Pancreas (tissue), 10 donors: ENCODE results near the gene KCNF1. TPM values are rescaled to one million over a fixed set of nuclear protein-coding genes. Genes with fewer than 3 reads are reported as not detected.

ENCODE experiments used
- ATAC-seq, 4 donors: fragments of 200-7000 bp; cut with Tn5 transposase; one replicate each; pipeline versions ENCODE4 v1.8.0 to v1.9.1; 2020; ENCODE audit warnings: mild to moderate bottlenecking in 4 of 4, moderate library complexity in 4 of 4
- DNase-seq, 6 donors: peaks; one replicate each; pipeline ENCODE4 v3.0.0-alpha.2; 2020
- FAIRE-seq: peaks from 2 replicates; lab custom pipeline; 2012; peaks lifted over from hg19 to GRCh38; lab: Jason Lieb, UNC
- H3K27ac ChIP-seq, 4 donors: fragments of 200-600 bp; sonication (generic); 1 replicate in 3 of 4; 2 replicates in 1 of 4; pipeline versions ENCODE4 v1.5.0 to v1.8.0; 2020
- H3K27me3 ChIP-seq, 4 donors: fragments of 200-600 bp; one replicate each; pipeline ENCODE4 v1.8.0; 2021
- H3K36me3 ChIP-seq, 3 donors: fragments of 200-600 bp; sonication (generic) in 1 of 3; one replicate each; pipeline versions ENCODE4 v1.5.0 to v1.8.0; 2020 to 2021
- H3K4me1 ChIP-seq, 3 donors: fragments of 200-600 bp; one replicate each; pipeline ENCODE4 v1.8.0; 2021
- H3K4me3 ChIP-seq, 4 donors: fragments of 200-600 bp; sonication (generic) in 2 of 4; one replicate each; pipeline versions ENCODE4 v1.5.0 to v1.8.0; 2020 to 2021
- H3K9me3 ChIP-seq, 4 donors: fragments of 200-600 bp; one replicate each; pipeline ENCODE4 v1.8.0; 2021
- CTCF ChIP-seq, 4 donors: fragments of 200-600 bp; sonication (generic) in 3 of 4; IDR thresholded peaks; one replicate each; pipeline versions ENCODE4 v1.5.0 to v1.8.0; 2021; ENCODE audit warnings: antibody characterized with exemption in 4 of 4
- WGBS, 2 donors: extraction: QIAGEN DNeasy Blood & Tissue Kit; methylation state at CpG; one replicate each; pipeline ENCODE4 v1.1.7; 2013; 5-methylcytosine and 5-hydroxymethylcytosine counted together
- intact Hi-C, 3 donors: fragments of 100-400 bp; cut with DNase I; formaldehyde crosslinking; loops; one replicate each; pipeline versions ENCODE4 v1.11.1 to v1.14.2; 2022
- polyA plus RNA-seq, 2 donors: library from polyadenylated mRNA; stranded (reverse); fragments of 200-250 nt; gene quantifications; one replicate each; pipeline ENCODE4 v1.2.3, GENCODE V29; 2013
- total RNA-seq, 6 donors: library from RNA; stranded (reverse); fragmentation: NEBNext Ultra II Directional in 4 of 6; extraction: Animal tissue kit (Norgen Biotek cat#: 25700) in 4 of 6; gene quantifications; one replicate each; pipeline versions ENCODE4 v1.2.1 to v1.2.4, GENCODE V29; 2021 to 2023
- donor health status: healthy with polysubstance abuse.
- donor health status: DM: no; HTN: no; CAD: no; lungs with moderate emphysema.
- donor health status: DM: no; HTN: no; CAD: no.
- donor health status: control.
- donor health status: control.
- donor health status: Bipolar disorder and iron deficiency.
- donor health status: DM: yes; HTN: yes; CAD: no.
- donor health status: DM: no; HTN: no; CAD: no.
- donor health status: DM: no; HTN: no; CAD: no.
- donor health status: DM: yes; HTN: yes; CAD: no.

Gene KCNF1
- total and polyA plus RNA-seq, 8 donors: 0.08 to 15.8 (median 0.52) TPM

GRCh38 chr2:10905006-10905861, 6.5 kb upstream of the KCNF1 start:
- FAIRE-seq: no peak
- H3K36me3 ChIP-seq: no peaks in the 10 kb centered on the region
- intact Hi-C loops: no loop called here
- H3K4me3 ChIP-seq: no peak overlapping the region
- no peaks in the 10 kb centered on the region for H3K9me3 ChIP-seq
- H3K4me1 ChIP-seq: no peaks in the 10 kb centered on the region
- no peaks in the 10 kb centered on the region for H3K27me3 ChIP-seq
- no peak for TF ChIP-seq CTCF (IDR thresholded peaks at IDR 0.05)
- WGBS, 2 donors: 85 to 93% methylated on average over 9 of the region's 9 CpGs
- DNase-seq: no peak
- ATAC-seq: no peak
- no peak overlapping the region for H3K27ac ChIP-seq

DNA sequence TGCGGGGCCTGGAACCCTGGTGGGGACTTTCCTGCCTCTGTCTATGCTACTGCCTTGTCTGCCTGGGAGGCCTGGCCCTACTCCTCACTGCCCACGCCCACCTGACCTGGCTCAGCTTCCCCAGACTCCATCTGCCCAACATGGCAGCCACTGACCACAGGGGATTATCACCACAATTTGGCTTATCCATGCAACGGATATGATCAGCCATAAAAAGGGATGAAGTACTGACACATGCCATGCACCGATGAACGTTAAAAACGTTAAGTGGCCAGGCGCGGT, 5.9 kb upstream of the KCNF1 start:
- DNase-seq: no peak
- no peak for ATAC-seq
- FAIRE-seq: no peak

DNA sequence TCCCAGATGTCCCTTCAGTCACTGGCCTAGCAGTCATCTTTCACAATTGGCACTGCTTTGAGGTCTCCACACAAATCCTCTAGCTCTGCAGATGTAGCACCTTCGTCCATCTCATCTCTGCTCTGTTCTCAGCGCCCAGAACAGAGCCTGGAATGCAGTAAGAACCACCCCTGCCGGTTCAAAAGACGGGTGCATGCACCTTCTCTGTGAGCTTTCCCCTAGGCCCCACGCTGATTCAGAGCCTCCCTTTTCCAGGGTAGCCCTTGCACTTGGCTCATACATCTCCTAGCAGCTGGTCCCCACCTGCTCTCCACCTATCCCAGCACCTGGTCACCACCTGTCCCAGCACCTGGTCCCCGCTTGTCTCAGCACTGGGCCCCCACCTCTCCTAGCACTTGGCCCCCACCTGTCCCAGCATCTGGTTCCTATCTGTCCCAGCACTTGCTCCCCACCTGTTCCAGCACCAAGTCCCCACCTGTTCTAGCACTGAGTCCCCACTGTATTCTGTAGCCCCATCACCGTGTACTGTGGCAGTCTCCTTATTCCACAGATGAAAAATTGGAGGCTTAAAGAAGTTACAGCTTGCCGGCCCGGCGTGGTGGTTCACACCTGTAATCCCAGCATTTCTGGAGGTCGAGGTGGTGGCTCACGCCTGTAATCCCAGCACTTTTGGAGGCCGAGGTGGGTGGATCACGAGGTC, 4.7 kb upstream of the KCNF1 start:
- ATAC-seq (no peak), FAIRE-seq (no peak), DNase-seq (no peak)
- Histone ChIP-seq H3K36me3 (no peaks in the 10 kb centered on the region), H3K4me1 (no peaks in the 10 kb centered on the region), H3K4me3 (no peak overlapping the region), H3K27me3 (no peaks in the 10 kb centered on the region), H3K27ac (no peak overlapping the region), H3K9me3 (no peaks in the 10 kb centered on the region)
- no peak for TF ChIP-seq CTCF (IDR thresholded peaks at IDR 0.05)
- intact Hi-C loops: no loop called here
- WGBS, 2 donors: 86% methylated on average over 14 of the region's 14 CpGs

More for the DNA sequence above, 5.9 kb upstream of the KCNF1 start:
- no peak overlapping the region for H3K27ac ChIP-seq
- H3K9me3 ChIP-seq: no peaks in the 10 kb centered on the region
- H3K27me3 ChIP-seq: no peaks in the 10 kb centered on the region
- 91 to 98% methylated on average over 8 of the region's 8 CpGs for WGBS, 2 donors
- no peaks in the 10 kb centered on the region for H3K4me1 ChIP-seq
- TF ChIP-seq CTCF (IDR thresholded peaks at IDR 0.05): no peak
- intact Hi-C loops: no loop called here
- no peaks in the 10 kb centered on the region for H3K36me3 ChIP-seq
- no peak overlapping the region for H3K4me3 ChIP-seq

DNA sequence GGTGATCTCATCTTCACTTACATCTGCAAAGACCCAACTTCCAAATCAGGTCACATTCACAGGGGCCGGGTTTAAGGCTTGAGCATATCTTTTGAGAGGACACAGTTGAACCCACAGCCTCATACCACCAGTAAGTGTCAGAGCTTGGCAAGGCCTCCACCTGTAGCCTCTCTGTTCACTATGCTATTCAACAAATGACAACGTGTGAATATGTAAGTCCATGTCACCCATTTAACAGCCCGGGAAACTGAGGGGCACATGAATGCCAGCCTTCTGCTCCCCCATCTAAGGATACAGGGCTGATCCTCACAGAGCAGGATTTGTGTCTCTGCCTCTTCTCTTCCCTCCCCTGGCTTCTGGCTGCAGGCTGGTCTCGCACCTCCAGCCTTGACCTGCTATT, 3.5 kb upstream of the KCNF1 start:
- Histone ChIP-seq H3K4me3 (no peak overlapping the region), H3K36me3 (no peaks in the 10 kb centered on the region), H3K27ac (no peak overlapping the region), H3K9me3 (no peaks in the 10 kb centered on the region), H3K27me3 (peaks cover 0 to 7% (median 0%) of the 10 kb centered on the region in 4 donors), H3K4me1 (no peaks in the 10 kb centered on the region)
- 74 to 81% methylated on average over 4 of the region's 4 CpGs for WGBS, 2 donors
- DNase-seq (no peak), ATAC-seq (no peak), FAIRE-seq (no peak)
- intact Hi-C loops: no loop called here
- TF ChIP-seq CTCF (IDR thresholded peaks at IDR 0.05): no peak
